HepG2 (cell line): ENCODE measurements around the gene IFT80. TPM values are rescaled to one million over a fixed set of nuclear protein-coding genes. Genes with fewer than 3 reads are reported as not detected.

Experiments
- CREM ChIP-seq, 2 experiments: sonication (generic) in 1 of 2; formaldehyde crosslinking in 1 of 2; IDR thresholded peaks; 2 replicates each; pipeline versions ENCODE4 v1.4.0 to v1.6.1; 2016 to 2020; ENCODE audit warnings: antibody characterized with exemption in 1 of 2, mild to moderate bottlenecking in 1 of 2, missing genetic modification reagents in 1 of 2
- DZIP1 ChIP-seq: sonication (generic); formaldehyde crosslinking; IDR thresholded peaks from 2 replicates; pipeline ENCODE4 v1.5.0; 2020; ENCODE audit warnings: mild to moderate bottlenecking, missing genetic modification reagents
- HDAC6 ChIP-seq: fragments of 200-600 bp; sonication (generic); IDR thresholded peaks from 2 replicates; pipeline ENCODE4 v1.7.0; 2017; ENCODE audit warnings: mild to moderate bottlenecking, antibody characterized with exemption, low read length, low read depth
- HNRNPUL1 ChIP-seq: fragments of 200-400 bp; formaldehyde crosslinking; IDR thresholded peaks from 2 replicates; pipeline ENCODE4 v1.6.1; 2017; ENCODE audit warnings: low read depth, mild to moderate bottlenecking, low read length, moderate library complexity
- JARID2 ChIP-seq: sonication (generic); formaldehyde crosslinking; IDR thresholded peaks from 2 replicates; pipeline ENCODE4 v1.8.1; 2023; ENCODE audit warnings: missing genetic modification reagents, inconsistent platforms; ENCODE audit not compliant: insufficient replicate concordance
- NBN ChIP-seq: fragments of 450-650 bp; conservative IDR thresholded peaks from 2 replicates; pipeline ENCODE4 v1.6.1; 2017
- POLR2AphosphoS5 ChIP-seq: IDR thresholded peaks from 2 replicates; pipeline ENCODE4 v1.6.1; 2012; ENCODE audit warnings: low read depth, low read length
- RBM39 ChIP-seq: fragments of 200-400 bp; formaldehyde crosslinking; IDR thresholded peaks from one replicate; pipeline ENCODE4 v1.6.1; 2018; ENCODE audit warnings: antibody characterized with exemption, mild to moderate bottlenecking, low read depth, low read length; ENCODE audit not compliant: poor library complexity, severe bottlenecking
- SATB2 ChIP-seq: sonication (generic); formaldehyde crosslinking; IDR thresholded peaks from 2 replicates; pipeline ENCODE4 v1.5.0; 2020; ENCODE audit warnings: missing genetic modification reagents
- SMC3 ChIP-seq: IDR thresholded peaks from 2 replicates; pipeline ENCODE4 v1.6.1; 2011; ENCODE audit warnings: low read length, improper control_type of control experiment
- ZNF142 ChIP-seq: sonication (generic); formaldehyde crosslinking; IDR thresholded peaks from 2 replicates; pipeline ENCODE4 v1.4.0; 2020; ENCODE audit warnings: missing genetic modification reagents
- ZNF431 ChIP-seq: sonication (generic); formaldehyde crosslinking; IDR thresholded peaks from 2 replicates; pipeline ENCODE4 v1.9.0; 2022; ENCODE audit warnings: missing genetic modification reagents, low read depth, mild to moderate bottlenecking, borderline replicate concordance
- ZNF577 ChIP-seq: sonication (generic); formaldehyde crosslinking; IDR thresholded peaks from 2 replicates; pipeline ENCODE4 v1.4.0; 2020; ENCODE audit warnings: mild to moderate bottlenecking, low read depth, missing genetic modification reagents, borderline replicate concordance
- ZNF850 ChIP-seq: sonication (generic); formaldehyde crosslinking; conservative IDR thresholded peaks from 2 replicates; pipeline ENCODE4 v1.9.0; 2021; ENCODE audit warnings: mild to moderate bottlenecking, missing genetic modification reagents
- polyA plus RNA-seq, 8 experiments: library from polyadenylated mRNA; depleted of rRNA in 3 of 8; stranded (reverse) in 7 of 8; unstranded in 1 of 8; fragments of >200 nt; fragmentation: Illumina TruSeq in 4 of 8; extraction: Trizol in 4 of 8; gene quantifications; 2 replicates each; pipeline versions ENCODE4 v1.2.1 to v1.2.3, GENCODE V29; 2011 to 2016; ENCODE audit warnings: low read depth in 4 of 8, missing spikeins in 1 of 8, mixed read lengths in 1 of 8; ENCODE audit not compliant: insufficient read depth in 1 of 8
- total RNA-seq, 5 experiments: library from RNA; depleted of rRNA; stranded (reverse); fragments of >200 nt; fragmentation: Illumina TruSeq; extraction: Trizol; gene quantifications; 2 replicates each; pipeline ENCODE4 v1.2.3, GENCODE V29; 2016; ENCODE audit warnings: low read depth in 1 of 5
- TF ChIP-seq, protein P1 (sequence below): sonication (generic); formaldehyde crosslinking; IDR thresholded peaks from 2 replicates; pipeline ENCODE4 v1.4.0; 2020; ENCODE audit warnings: missing genetic modification reagents, borderline replicate concordance

Gene IFT80
- total and polyA plus RNA-seq, 2 of the 13 experiments (the other 11 are each of a cell fraction or from before 2014, with no cell fraction given), result 11.4 to 15.7 TPM

- TF ChIP-seq DZIP1 (CRISPR knock-in tag) (0 out of 2 replicates have a peak, but pooled peaks have one; percentile 19), JARID2 (no peak), ZNF142 (CRISPR knock-in tag) (peak; percentile 23; the same call in 1 of the 2 replicates), RBM39 (no peak), HNRNPUL1 (no peak), SATB2 (CRISPR knock-in tag) (no peak), HDAC6 (no peak), ZNF431 (CRISPR knock-in tag) (0 out of 2 replicates have a peak, but pooled peaks have one; percentile 44), ZNF850 (CRISPR knock-in tag) (no peak), NBN (no peak), SMC3 (no peak), POLR2AphosphoS5 (no peak), CREM (IDR thresholded peaks at IDR 0.05) (no peak), CREM (CRISPR knock-in tag; IDR thresholded peaks at IDR 0.05) (no peak), ZNF577 (CRISPR knock-in tag) (no peak)
- TF ChIP-seq, protein P1, sequence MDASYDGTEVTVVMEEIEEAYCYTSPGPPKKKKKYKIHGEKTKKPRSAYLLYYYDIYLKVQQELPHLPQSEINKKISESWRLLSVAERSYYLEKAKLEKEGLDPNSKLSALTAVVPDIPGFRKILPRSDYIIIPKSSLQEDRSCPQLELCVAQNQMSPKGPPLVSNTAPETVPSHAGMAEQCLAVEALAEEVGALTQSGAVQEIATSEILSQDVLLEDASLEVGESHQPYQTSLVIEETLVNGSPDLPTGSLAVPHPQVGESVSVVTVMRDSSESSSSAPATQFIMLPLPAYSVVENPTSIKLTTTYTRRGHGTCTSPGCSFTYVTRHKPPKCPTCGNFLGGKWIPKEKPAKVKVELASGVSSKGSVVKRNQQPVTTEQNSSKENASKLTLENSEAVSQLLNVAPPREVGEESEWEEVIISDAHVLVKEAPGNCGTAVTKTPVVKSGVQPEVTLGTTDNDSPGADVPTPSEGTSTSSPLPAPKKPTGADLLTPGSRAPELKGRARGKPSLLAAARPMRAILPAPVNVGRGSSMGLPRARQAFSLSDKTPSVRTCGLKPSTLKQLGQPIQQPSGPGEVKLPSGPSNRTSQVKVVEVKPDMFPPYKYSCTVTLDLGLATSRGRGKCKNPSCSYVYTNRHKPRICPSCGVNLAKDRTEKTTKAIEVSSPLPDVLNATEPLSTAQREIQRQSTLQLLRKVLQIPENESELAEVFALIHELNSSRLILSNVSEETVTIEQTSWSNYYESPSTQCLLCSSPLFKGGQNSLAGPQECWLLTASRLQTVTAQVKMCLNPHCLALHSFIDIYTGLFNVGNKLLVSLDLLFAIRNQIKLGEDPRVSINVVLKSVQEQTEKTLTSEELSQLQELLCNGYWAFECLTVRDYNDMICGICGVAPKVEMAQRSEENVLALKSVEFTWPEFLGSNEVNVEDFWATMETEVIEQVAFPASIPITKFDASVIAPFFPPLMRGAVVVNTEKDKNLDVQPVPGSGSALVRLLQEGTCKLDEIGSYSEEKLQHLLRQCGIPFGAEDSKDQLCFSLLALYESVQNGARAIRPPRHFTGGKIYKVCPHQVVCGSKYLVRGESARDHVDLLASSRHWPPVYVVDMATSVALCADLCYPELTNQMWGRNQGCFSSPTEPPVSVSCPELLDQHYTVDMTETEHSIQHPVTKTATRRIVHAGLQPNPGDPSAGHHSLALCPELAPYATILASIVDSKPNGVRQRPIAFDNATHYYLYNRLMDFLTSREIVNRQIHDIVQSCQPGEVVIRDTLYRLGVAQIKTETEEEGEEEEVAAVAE, result no peak
Measured at GRCh38 chr3:160225176-160226025, 173.6 kb downstream of the IFT80 start, which contains the start of gene C3orf80 (continued).
